Body of pancreas (tissue), 4 donors: Measurements from ENCODE around the gene LSG1. TPM values are rescaled to one million over a fixed set of nuclear protein-coding genes. Genes with fewer than 3 reads are reported as not detected.

Source experiments
- ATAC-seq: fragments of 150-250 bp; one replicate; pipeline ENCODE4 v1.9.1; 2016
- DNase-seq, 4 donors: peaks; one replicate each; pipeline ENCODE4 v3.0.0-alpha.2; 2019
- H3K27ac ChIP-seq, 4 donors: fragments of 200-600 bp; sonication (generic); 1 replicate in 3 of 4; 2 replicates in 1 of 4; pipeline versions ENCODE4 v1.5.1 to v1.6.1; 2016 to 2019; ENCODE audit warnings: mild to moderate bottlenecking in 1 of 4, mixed read lengths in 1 of 4, moderate library complexity in 1 of 4
- H3K27me3 ChIP-seq, 2 donors: fragments of 200-600 bp; sonication (generic); one replicate each; pipeline ENCODE4 v1.6.0; 2016; ENCODE audit warnings: mild to moderate bottlenecking in 1 of 2
- H3K36me3 ChIP-seq, 2 donors: fragments of 200-600 bp; sonication (generic); replicated peaks in 1 of 2; 2 replicates each; pipeline ENCODE4 v1.5.1; 2016; ENCODE audit warnings: low read depth in 2 of 2; ENCODE audit not compliant: insufficient read depth in 1 of 2
- H3K4me1 ChIP-seq: fragments of 200-600 bp; sonication (generic); one replicate; pipeline ENCODE4 v1.6.0; 2016
- H3K4me3 ChIP-seq, 2 donors: fragments of 200-600 bp; sonication (generic); 1 replicate in 1 of 2; 2 replicates in 1 of 2; pipeline ENCODE4 v1.5.1; 2016 to 2019
- H3K9me3 ChIP-seq, 3 donors: fragments of 200-600 bp; sonication (generic); 1 replicate in 2 of 3; 2 replicates in 1 of 3; pipeline ENCODE4 v1.5.1; 2016
- POLR2A ChIP-seq, 3 donors: fragments of 450-650 bp; IDR thresholded peaks; one replicate each; pipeline ENCODE4 v1.6.1; 2016; ENCODE audit warnings: antibody characterized with exemption in 3 of 3, mild to moderate bottlenecking in 2 of 3
- WGBS, 2 donors: methylation state at CpG; one replicate each; pipeline ENCODE4 v1.1.5; 2017; 5-methylcytosine and 5-hydroxymethylcytosine counted together
- intact Hi-C: fragments of 100-400 bp; cut with DNase I; formaldehyde crosslinking; loops from one replicate; pipeline ENCODE4 v1.15.1; 2023
- total RNA-seq, 2 donors: library from RNA; depleted of rRNA; stranded (reverse); fragments of >200 nt; gene quantifications; one replicate each; pipeline ENCODE4 v1.1.0, GENCODE V29; 2016
- TF ChIP-seq, protein P1 (sequence below), 7 experiments: fragments of 450-650 bp in 4 of 7; fragments of 200-600 bp in 3 of 7; sonication (generic) in 3 of 7; IDR thresholded peaks; one replicate each; pipeline ENCODE4 v1.5.1; 2016 to 2019; ENCODE audit warnings: antibody characterized with exemption in 7 of 7

Gene LSG1
- total RNA-seq, 2 donors from 2014 or later, result 30.1 to 36.9 TPM

DNA sequence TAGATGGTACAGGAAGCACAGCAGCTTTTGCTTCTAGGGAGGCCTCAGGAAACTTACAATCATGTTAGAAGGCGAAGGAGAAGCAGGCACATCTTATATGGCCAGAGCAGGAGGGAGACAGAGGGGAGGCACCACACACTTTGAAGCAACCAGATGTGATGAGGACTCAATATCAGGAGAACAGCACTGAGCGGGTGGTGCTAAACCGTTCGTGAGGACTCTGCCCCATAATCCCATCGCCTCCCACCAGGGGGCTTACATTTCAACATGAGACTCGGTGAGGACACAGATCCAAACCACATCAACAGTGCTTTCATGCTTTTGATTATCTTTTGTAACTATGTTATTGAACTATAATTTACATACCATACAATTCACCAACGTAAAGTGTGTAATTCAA is 31.2 kb downstream of the LSG1 start:
- TF ChIP-seq POLR2A (IDR thresholded peaks at IDR 0.05), result no peak
- TF ChIP-seq, protein P1, sequence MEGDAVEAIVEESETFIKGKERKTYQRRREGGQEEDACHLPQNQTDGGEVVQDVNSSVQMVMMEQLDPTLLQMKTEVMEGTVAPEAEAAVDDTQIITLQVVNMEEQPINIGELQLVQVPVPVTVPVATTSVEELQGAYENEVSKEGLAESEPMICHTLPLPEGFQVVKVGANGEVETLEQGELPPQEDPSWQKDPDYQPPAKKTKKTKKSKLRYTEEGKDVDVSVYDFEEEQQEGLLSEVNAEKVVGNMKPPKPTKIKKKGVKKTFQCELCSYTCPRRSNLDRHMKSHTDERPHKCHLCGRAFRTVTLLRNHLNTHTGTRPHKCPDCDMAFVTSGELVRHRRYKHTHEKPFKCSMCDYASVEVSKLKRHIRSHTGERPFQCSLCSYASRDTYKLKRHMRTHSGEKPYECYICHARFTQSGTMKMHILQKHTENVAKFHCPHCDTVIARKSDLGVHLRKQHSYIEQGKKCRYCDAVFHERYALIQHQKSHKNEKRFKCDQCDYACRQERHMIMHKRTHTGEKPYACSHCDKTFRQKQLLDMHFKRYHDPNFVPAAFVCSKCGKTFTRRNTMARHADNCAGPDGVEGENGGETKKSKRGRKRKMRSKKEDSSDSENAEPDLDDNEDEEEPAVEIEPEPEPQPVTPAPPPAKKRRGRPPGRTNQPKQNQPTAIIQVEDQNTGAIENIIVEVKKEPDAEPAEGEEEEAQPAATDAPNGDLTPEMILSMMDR (IDR thresholded peaks at IDR 0.05), result no peak
- 67 to 73% methylated on average over 7 of the region's 7 CpGs for WGBS, 2 donors
- peaks cover 0 to 22% of the 10 kb centered on the region in 2 donors for H3K36me3 ChIP-seq
- H3K4me3 ChIP-seq, result no peak overlapping the region
- intact Hi-C loops, result no loop called here
- no peaks in the 10 kb centered on the region for H3K27me3 ChIP-seq
- no peaks in the 10 kb centered on the region for H3K4me1 ChIP-seq
- H3K9me3 ChIP-seq, result no peaks in the 10 kb centered on the region
- H3K27ac ChIP-seq, result no peak overlapping the region
- ATAC-seq (no peak), DNase-seq (no peak)

DNA sequence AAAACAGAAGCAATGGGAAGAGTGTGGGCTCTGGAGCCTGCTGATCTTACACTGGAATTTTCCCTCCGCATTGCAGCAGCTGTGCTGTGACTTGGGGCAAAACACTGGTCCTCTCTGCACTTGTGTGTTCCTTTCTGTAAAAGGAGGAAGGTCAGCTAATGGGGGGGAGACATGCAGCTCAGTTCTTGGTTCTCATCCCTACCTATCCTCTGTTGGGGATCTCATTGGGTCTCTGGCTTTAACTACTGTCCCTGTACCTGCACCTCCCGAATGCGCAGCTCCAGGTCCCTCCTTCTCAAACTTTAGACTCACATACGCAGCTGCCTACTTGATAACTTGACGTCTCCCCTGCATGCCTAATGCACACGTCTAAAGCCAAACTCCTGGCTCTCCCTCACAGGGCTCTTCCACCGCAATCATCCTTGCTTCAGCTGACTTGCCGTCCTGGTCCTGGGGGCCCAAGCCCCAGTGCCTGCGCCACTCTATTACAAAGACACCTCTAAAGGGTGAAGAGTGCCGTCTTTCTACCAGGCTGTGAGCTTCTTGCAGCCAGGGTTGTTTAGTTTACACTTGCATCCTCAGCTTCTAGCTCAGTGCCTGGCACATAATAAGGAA is 32.9 kb downstream of the LSG1 start:
- ATAC-seq (no peak), DNase-seq (no peak)
- Histone ChIP-seq H3K4me3 (no peak overlapping the region), H3K27ac (no peak overlapping the region), H3K4me1 (no peaks in the 10 kb centered on the region), H3K36me3 (peaks cover 0 to 18% of the 10 kb centered on the region in 2 donors), H3K27me3 (no peaks in the 10 kb centered on the region), H3K9me3 (no peaks in the 10 kb centered on the region)
- intact Hi-C loops, result no loop called here
- 94% methylated on average over 10 of the region's 10 CpGs for WGBS, 2 donors
- no peak for TF ChIP-seq POLR2A (IDR thresholded peaks at IDR 0.05)
- TF ChIP-seq, protein P1 (IDR thresholded peaks at IDR 0.05), result no peak

DNA sequence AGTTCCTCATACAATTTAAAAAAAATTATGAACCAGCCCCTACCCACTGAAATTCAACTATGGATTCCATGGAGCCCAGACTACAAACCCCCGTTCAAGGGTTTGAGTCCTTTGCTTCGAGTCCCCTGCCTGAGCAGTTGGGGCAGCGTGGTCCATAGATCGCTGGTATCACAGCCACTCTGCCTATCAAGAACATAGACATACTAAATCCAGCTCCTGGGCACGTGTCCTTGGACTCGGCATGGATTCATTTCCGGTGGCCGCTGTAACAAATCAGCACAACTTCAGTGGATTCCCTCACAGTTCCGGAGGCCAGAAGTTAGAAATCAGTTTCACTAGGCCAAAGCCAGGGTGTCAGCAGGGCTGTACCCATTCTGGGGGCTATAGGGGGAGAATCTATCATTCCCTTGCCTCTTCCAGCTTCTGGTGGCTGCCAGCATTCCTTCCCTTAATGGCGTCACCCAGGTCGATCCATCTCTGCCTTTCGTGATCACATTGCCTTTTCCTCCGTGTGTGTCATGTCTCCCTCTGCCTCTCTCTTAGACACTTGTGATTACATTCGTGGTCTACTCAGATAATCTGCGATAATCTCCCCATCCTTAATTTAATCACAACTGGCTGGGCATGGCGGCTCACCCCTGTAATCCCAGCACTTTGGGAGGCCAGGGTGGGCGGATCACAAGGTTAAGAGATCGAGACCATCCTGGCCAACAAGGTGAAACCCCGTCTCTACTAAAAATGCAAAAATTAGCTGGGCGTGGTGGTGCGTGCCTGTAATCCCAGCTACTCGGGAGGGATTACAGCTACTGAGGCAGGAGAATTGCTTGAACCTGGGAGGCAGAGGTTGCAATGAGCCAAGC is 34.2 kb downstream of the LSG1 start:
- no peak for DNase-seq
- ATAC-seq, result no peak
- Histone ChIP-seq H3K27me3 (no peaks in the 10 kb centered on the region), H3K9me3 (no peaks in the 10 kb centered on the region), H3K27ac (no peak overlapping the region), H3K4me1 (peaks cover 5% of the 10 kb centered on the region), H3K4me3 (no peak overlapping the region), H3K36me3 (peaks cover 0 to 10% of the 10 kb centered on the region in 2 donors)
- WGBS, 2 donors, result 81 to 87% methylated on average over 22 of the region's 22 CpGs
- intact Hi-C loops, result no loop called here
- no peak for TF ChIP-seq POLR2A (IDR thresholded peaks at IDR 0.05)
- TF ChIP-seq, protein P1 (IDR thresholded peaks at IDR 0.05), result no peak

DNA sequence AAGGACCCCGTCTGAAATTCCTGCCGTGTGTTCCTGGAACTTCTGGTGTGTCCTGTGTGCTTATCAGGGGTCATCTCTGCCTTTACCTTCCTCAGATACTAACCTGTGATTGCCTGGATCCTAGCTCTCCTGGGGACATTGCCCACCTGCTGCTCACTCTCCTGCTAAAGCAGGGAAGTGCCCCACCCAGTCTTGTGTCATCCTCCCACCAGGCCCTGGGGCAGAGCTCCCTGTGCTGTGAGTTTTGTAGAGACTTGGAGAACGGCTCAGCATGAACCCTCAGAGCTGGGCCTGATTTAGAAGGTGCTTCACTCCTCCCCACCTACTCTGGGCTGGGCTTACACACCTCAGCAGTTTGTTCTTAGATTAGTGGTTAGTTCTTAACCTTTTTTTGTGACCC is 34.9 kb downstream of the LSG1 start:
- no peaks in the 10 kb centered on the region for H3K9me3 ChIP-seq
- ATAC-seq, result no peak
- H3K4me3 ChIP-seq, result no peak overlapping the region
- H3K27ac ChIP-seq, result no peak overlapping the region
- no peaks in the 10 kb centered on the region for H3K27me3 ChIP-seq
- H3K4me1 ChIP-seq, result peaks cover 8% of the 10 kb centered on the region
- WGBS, 2 donors, result 65 to 72% methylated on average over 3 of the region's 3 CpGs
- DNase-seq, result no peak
- intact Hi-C loops, result no loop called here
- no peak for TF ChIP-seq POLR2A (IDR thresholded peaks at IDR 0.05)
- TF ChIP-seq, protein P1 (IDR thresholded peaks at IDR 0.05), result no peak
- peaks cover 0 to 10% of the 10 kb centered on the region in 2 donors for H3K36me3 ChIP-seq
